ENCODE measurements around the gene MET. TPM values are rescaled to one million over a fixed set of nuclear protein-coding genes. Genes with fewer than 3 reads are reported as not detected.
A peak's percentile ranks its signal among the peaks of the same experiment; 100 is the strongest.
"Not testable (repeated sequence)": the region's sequence is repeated elsewhere in the genome, so short reads cannot be mapped to it uniquely, and the experiment has no call there.

MET gene
- 22.7 TPM for polyA plus RNA-seq (2013, experiment 1 of 2; ENCODE audit: insufficient read length)
- 21.3 TPM for polyA plus RNA-seq (2013, experiment 2 of 2; ENCODE audit: insufficient read length)

GRCh38 chr7:116671681-116672595 is at the start of gene MET:
Gene MET, plus strand, starts transcription at chr7:116672196. Its CDS starts 26,889 bp downstream, at chr7:116699085.
- peak; percentile 77 for DNase-seq

- no peak for DNase-seq
Observed at GRCh38 chr7:116626886-116627285, 45.1 kb upstream of the MET start.

GRCh38 chr7:116629051-116629463 is 42.9 kb upstream of the MET start:
- DNase-seq = no peak

GRCh38 chr7:116630357-116630756 is 41.6 kb upstream of the MET start:
- DNase-seq = no peak

GRCh38 chr7:116630932-116631671 is 40.9 kb upstream of the MET start:
- peak; percentile 69 for DNase-seq

- DNase-seq = no peak
Observed at GRCh38 chr7:116631676-116632075, 40.3 kb upstream of the MET start.

- peak; percentile 49 for DNase-seq
Observed at GRCh38 chr7:116632384-116632783, 39.6 kb upstream of the MET start.

GRCh38 chr7:116633131-116633988 is 38.6 kb upstream of the MET start:
- no peak for DNase-seq

- no peak for DNase-seq
Observed at GRCh38 chr7:116636997-116637396, 35.0 kb upstream of the MET start.

GRCh38 chr7:116638592-116638991 is 33.4 kb upstream of the MET start:
- not testable (repeated sequence) for DNase-seq

GRCh38 chr7:116641551-116642153 is 30.3 kb upstream of the MET start:
- no peak for DNase-seq

GRCh38 chr7:116643148-116643547 is 28.8 kb upstream of the MET start:
- DNase-seq = not testable (repeated sequence)

GRCh38 chr7:116644628-116645027 is 27.4 kb upstream of the MET start:
- DNase-seq = no peak

GRCh38 chr7:116647290-116647689 is 24.7 kb upstream of the MET start:
- no peak for DNase-seq

- no peak for DNase-seq
Observed at GRCh38 chr7:116647861-116648260, 24.1 kb upstream of the MET start.

GRCh38 chr7:116650436-116650835 is 21.6 kb upstream of the MET start:
- no peak for DNase-seq

- no peak for DNase-seq
Observed at GRCh38 chr7:116652793-116653192, 19.2 kb upstream of the MET start.

- DNase-seq = peak; percentile 76
Observed at GRCh38 chr7:116653204-116653603, 18.8 kb upstream of the MET start.

GRCh38 chr7:116653646-116654045 is 18.4 kb upstream of the MET start:
- DNase-seq = no peak

- not testable (repeated sequence) for DNase-seq
Observed at GRCh38 chr7:116659248-116659647, 12.7 kb upstream of the MET start.

GRCh38 chr7:116661865-116662264 is 10.1 kb upstream of the MET start:
- DNase-seq = no peak

- DNase-seq = no peak
Observed at GRCh38 chr7:116663744-116664143, 8.3 kb upstream of the MET start.
